H9 (cell line): ENCODE results near the gene TRMT61A. TPM values are rescaled to one million over a fixed set of nuclear protein-coding genes. Genes with fewer than 3 reads are reported as not detected.
A peak's percentile ranks its signal among the peaks of the same experiment; 100 is the strongest.

Source experiments
- DNase-seq: peaks from one replicate; pipeline ENCODE4 v3.0.0-alpha.2; 2017
- H2AFZ ChIP-seq: one replicate; pipeline ENCODE4 v1.6.1; 2013; ENCODE audit warnings: mild to moderate bottlenecking, low read length, control low read depth, moderate library complexity
- H2AK5ac ChIP-seq: 2 replicates; pipeline ENCODE4 v1.6.1; 2013; ENCODE audit warnings: low read length, control low read depth, mixed read lengths; ENCODE audit not compliant: insufficient read length
- H2BK120ac ChIP-seq: one replicate; pipeline ENCODE4 v1.6.1; 2013; ENCODE audit warnings: low read depth, mild to moderate bottlenecking, low read length, control low read depth, inconsistent platforms; ENCODE audit not compliant: poor library complexity, severe bottlenecking
- H2BK12ac ChIP-seq: 2 replicates; pipeline ENCODE4 v1.6.1; 2013; ENCODE audit warnings: low read length, control low read depth, mixed read lengths, low read depth; ENCODE audit not compliant: insufficient read length
- H2BK15ac ChIP-seq: 2 replicates; pipeline ENCODE4 v1.6.1; 2013; ENCODE audit warnings: low read depth, low read length, control low read depth
- H2BK20ac ChIP-seq: one replicate; pipeline ENCODE4 v1.6.1; 2013; ENCODE audit warnings: low read depth, mild to moderate bottlenecking, low read length, control low read depth, inconsistent platforms; ENCODE audit not compliant: poor library complexity, severe bottlenecking
- H2BK5ac ChIP-seq: 2 replicates; pipeline ENCODE4 v1.6.1; 2013; ENCODE audit warnings: low read length, control low read depth, mixed read lengths; ENCODE audit not compliant: insufficient read length
- H3K14ac ChIP-seq: 2 replicates; pipeline ENCODE4 v1.6.1; 2013; ENCODE audit warnings: low read length, control low read depth; ENCODE audit not compliant: insufficient read depth
- H3K18ac ChIP-seq: 2 replicates; pipeline ENCODE4 v1.6.1; 2013; ENCODE audit warnings: low read depth, mild to moderate bottlenecking, mixed read lengths, low read length, control low read depth; ENCODE audit not compliant: insufficient read length
- H3K23ac ChIP-seq: 2 replicates; pipeline ENCODE4 v1.6.1; 2013; ENCODE audit warnings: low read length, control low read depth, mixed read lengths, low read depth; ENCODE audit not compliant: insufficient read length
- H3K23me2 ChIP-seq: 2 replicates; pipeline ENCODE4 v1.6.1; 2013; ENCODE audit warnings: low read depth, mild to moderate bottlenecking, mixed read lengths, low read length, control low read depth; ENCODE audit not compliant: insufficient read length, poor library complexity, severe bottlenecking
- H3K27ac ChIP-seq: 2 replicates; pipeline ENCODE4 v1.5.1; 2013; ENCODE audit warnings: low read length, control low read depth, mixed read lengths, low read depth; ENCODE audit not compliant: insufficient read length
- H3K27me3 ChIP-seq: 2 replicates; pipeline ENCODE4 v1.6.1; 2013; ENCODE audit warnings: low read length, control low read depth, inconsistent platforms; ENCODE audit not compliant: insufficient read depth
- H3K4ac ChIP-seq: 2 replicates; pipeline ENCODE4 v1.6.1; 2013; ENCODE audit warnings: low read depth, mild to moderate bottlenecking, control low read depth, inconsistent platforms, low read length, moderate library complexity
- H3K4me1 ChIP-seq: 2 replicates; pipeline ENCODE4 v1.6.1; 2013; ENCODE audit warnings: low read length, control low read depth, inconsistent platforms; ENCODE audit not compliant: insufficient read depth
- H3K4me2 ChIP-seq: 2 replicates; pipeline ENCODE4 v1.6.1; 2013; ENCODE audit warnings: low read length, control low read depth, mixed read lengths; ENCODE audit not compliant: insufficient read length, insufficient read depth
- H3K56ac ChIP-seq: 2 replicates; pipeline ENCODE4 v1.6.1; 2013; ENCODE audit warnings: low read depth, mild to moderate bottlenecking, mixed read lengths, low read length, control low read depth; ENCODE audit not compliant: insufficient read length
- H3K79me1 ChIP-seq: 2 replicates; pipeline ENCODE4 v1.6.1; 2013; ENCODE audit warnings: low read depth, mild to moderate bottlenecking, moderate library complexity, low read length, control low read depth, inconsistent platforms; ENCODE audit not compliant: insufficient read depth, poor library complexity, severe bottlenecking
- H3K79me2 ChIP-seq: 2 replicates; pipeline ENCODE4 v1.6.1; 2013; ENCODE audit warnings: low read length, control low read depth, inconsistent platforms; ENCODE audit not compliant: insufficient read depth
- H3K9ac ChIP-seq: 2 replicates; pipeline ENCODE4 v1.6.1; 2013; ENCODE audit warnings: low read length, control low read depth, mixed read lengths; ENCODE audit not compliant: insufficient read length; ENCODE audit errors: extremely low read depth
- H3K9me3 ChIP-seq: one replicate; pipeline ENCODE4 v1.6.1; 2013; ENCODE audit warnings: low read depth, low read length, inconsistent platforms; ENCODE audit not compliant: control insufficient read depth
- H3T11ph ChIP-seq: one replicate; pipeline ENCODE4 v1.6.1; 2013; ENCODE audit warnings: mild to moderate bottlenecking, low read length, control low read depth, inconsistent platforms
- H4K20me1 ChIP-seq: one replicate; pipeline ENCODE4 v1.6.1; 2013; ENCODE audit not compliant: control insufficient read depth, insufficient read length, insufficient read depth
- H4K5ac ChIP-seq: 2 replicates; pipeline ENCODE4 v1.6.1; 2013; ENCODE audit warnings: low read depth, mild to moderate bottlenecking, mixed read lengths, low read length, control low read depth; ENCODE audit not compliant: insufficient read length
- H4K8ac ChIP-seq: replicated peaks from 2 replicates; pipeline ENCODE4 v1.6.1; 2013; ENCODE audit warnings: low read length, control low read depth, mixed read lengths, low read depth; ENCODE audit not compliant: insufficient read length
- H4K91ac ChIP-seq: 2 replicates; pipeline ENCODE4 v1.6.1; 2013; ENCODE audit warnings: low read depth, mild to moderate bottlenecking, moderate library complexity, mixed read lengths, low read length, control low read depth; ENCODE audit not compliant: insufficient read length
- H3K27ac Mint-ChIP-seq, 3 experiments: 2 replicates in 2 of 3; 3 replicates in 1 of 3; pipeline ENCODE4 v1.8.0; 2020 to 2021; ENCODE audit warnings: mixed read lengths in 3 of 3, mild to moderate bottlenecking in 1 of 3, moderate library complexity in 1 of 3
- H3K27me3 Mint-ChIP-seq: 2 replicates; pipeline ENCODE4 v1.8.0; 2021; ENCODE audit warnings: low read depth, mild to moderate bottlenecking, moderate library complexity, mixed read lengths
- H3K36me3 Mint-ChIP-seq, 3 experiments: 2 replicates in 2 of 3; 3 replicates in 1 of 3; pipeline ENCODE4 v1.8.0; 2020 to 2021; ENCODE audit warnings: low read depth in 3 of 3, mixed read lengths in 3 of 3; ENCODE audit not compliant: insufficient read depth in 1 of 3
- H3K4me1 Mint-ChIP-seq, 2 experiments: 2 replicates each; pipeline ENCODE4 v1.8.0; 2020; ENCODE audit warnings: mixed read lengths in 2 of 2
- H3K4me3 Mint-ChIP-seq, 2 experiments: 2 replicates in 1 of 2; 3 replicates in 1 of 2; pipeline ENCODE4 v1.8.0; 2020 to 2021; ENCODE audit warnings: mild to moderate bottlenecking in 2 of 2, mixed read lengths in 2 of 2, moderate library complexity in 1 of 2
- H3K9me3 Mint-ChIP-seq, 2 experiments: 2 replicates in 1 of 2; 3 replicates in 1 of 2; pipeline ENCODE4 v1.8.0; 2020; ENCODE audit warnings: mild to moderate bottlenecking in 2 of 2, mixed read lengths in 2 of 2, moderate library complexity in 1 of 2
- WGBS: extraction: QIAGEN DNeasy Blood & Tissue Kit; methylation state at CpG from one replicate; pipeline ENCODE4 v1.1.7; 2013; ENCODE audit warnings: missing lambda C conversion rate, low lambda C conversion rate, mixed read lengths; ENCODE audit not compliant: insufficient read length; ENCODE audit errors: extremely low coverage; 5-methylcytosine and 5-hydroxymethylcytosine counted together
- total RNA-seq: library from RNA; stranded (reverse); gene quantifications from 2 replicates; pipeline ENCODE4 v1.2.1, GENCODE V29; 2021
- TF ChIP-seq, protein P1 (sequence below): fragments of 200-600 bp; sonication (generic); conservative IDR thresholded peaks from 3 replicates; pipeline ENCODE4 v1.8.0; 2021; ENCODE audit warnings: antibody characterized with exemption, mild to moderate bottlenecking

Gene TRMT61A
- total RNA-seq, 1 experiment from 2014 or later: 21.9 TPM

DNA sequence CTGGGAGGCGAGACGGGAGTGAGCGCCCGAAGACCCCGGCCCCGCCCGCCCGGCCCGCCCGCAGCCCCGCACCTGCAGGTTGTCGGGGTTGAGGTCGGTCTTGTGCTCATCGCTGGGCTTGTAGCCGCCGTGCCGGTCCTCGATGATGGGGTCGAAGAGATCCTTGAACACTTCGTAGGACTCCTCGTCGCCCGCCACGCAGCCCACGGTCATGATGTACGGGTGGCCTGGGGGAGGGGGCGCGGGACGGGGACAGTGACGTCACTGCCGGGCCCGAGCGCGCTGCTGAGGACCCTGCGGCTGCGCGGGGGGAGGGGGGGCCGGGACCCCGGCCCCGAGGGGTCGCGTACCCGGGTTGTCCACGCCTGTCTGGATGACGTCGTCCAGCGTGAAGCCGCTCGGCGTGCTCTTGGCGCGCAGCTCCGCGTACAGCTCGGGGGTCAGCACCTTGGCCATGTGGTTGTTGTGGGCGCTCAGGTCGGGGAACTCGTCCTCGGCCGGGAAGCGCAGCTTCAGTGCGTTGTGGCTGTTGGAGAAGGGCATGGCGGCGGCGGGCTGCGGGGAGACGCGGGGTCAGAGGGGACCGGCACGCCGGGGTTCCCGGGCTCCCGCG lies 6.9 kb upstream of the TRMT61A start:
- Histone ChIP-seq H2BK5ac (no peak overlapping the region), H3K23me2 (peaks cover 12% of the 10 kb centered on the region), H4K8ac (no peak overlapping the region), H2BK120ac (no peak overlapping the region), H2AFZ (no peak overlapping the region), H3K4ac (no peak overlapping the region), H2BK20ac (no peak overlapping the region), H3K27ac (no peak overlapping the region), H4K5ac (no peak overlapping the region), H3K9ac (peak overlapping the region; percentile 44), H3K4me2 (peak overlapping the region; percentile 62), H3K79me1 (no peaks in the 10 kb centered on the region), H3K4me1 (no peaks in the 10 kb centered on the region), H3K23ac (no peak overlapping the region), H3T11ph (no peak overlapping the region), H3K56ac (no peak overlapping the region), H3K27me3 (peaks cover 7% of the 10 kb centered on the region; the same call in 1 of the 2 replicates), H2AK5ac (no peak overlapping the region), H3K79me2 (no peaks in the 10 kb centered on the region), H3K14ac (peak overlapping the region; percentile 86), H3K18ac (peak overlapping the region; percentile 78), H2BK15ac (no peak overlapping the region), H2BK12ac (no peak overlapping the region), H4K91ac (no peak overlapping the region), H4K20me1 (peaks cover 3% of the 10 kb centered on the region), H3K9me3 (no peaks in the 10 kb centered on the region)
- WGBS: no CpG with 5 or more reads among the region's 74 CpGs
- Mint-ChIP-seq H3K36me3 (peaks cover 10 to 15% (median 13%) of the 10 kb centered on the region in 3 experiments), H3K4me1 (peaks cover 19 to 46% of the 10 kb centered on the region in 2 experiments), H3K27ac (no peak overlapping the region), H3K27me3 (peaks cover 30% of the 10 kb centered on the region), H3K4me3 (peak overlapping the region; percentile 79 to 86), H3K9me3 (peaks cover 4 to 5% of the 10 kb centered on the region in 2 experiments; a peak in 3 of 5 replicates)
- DNase-seq: no peak
- TF ChIP-seq, protein P1, sequence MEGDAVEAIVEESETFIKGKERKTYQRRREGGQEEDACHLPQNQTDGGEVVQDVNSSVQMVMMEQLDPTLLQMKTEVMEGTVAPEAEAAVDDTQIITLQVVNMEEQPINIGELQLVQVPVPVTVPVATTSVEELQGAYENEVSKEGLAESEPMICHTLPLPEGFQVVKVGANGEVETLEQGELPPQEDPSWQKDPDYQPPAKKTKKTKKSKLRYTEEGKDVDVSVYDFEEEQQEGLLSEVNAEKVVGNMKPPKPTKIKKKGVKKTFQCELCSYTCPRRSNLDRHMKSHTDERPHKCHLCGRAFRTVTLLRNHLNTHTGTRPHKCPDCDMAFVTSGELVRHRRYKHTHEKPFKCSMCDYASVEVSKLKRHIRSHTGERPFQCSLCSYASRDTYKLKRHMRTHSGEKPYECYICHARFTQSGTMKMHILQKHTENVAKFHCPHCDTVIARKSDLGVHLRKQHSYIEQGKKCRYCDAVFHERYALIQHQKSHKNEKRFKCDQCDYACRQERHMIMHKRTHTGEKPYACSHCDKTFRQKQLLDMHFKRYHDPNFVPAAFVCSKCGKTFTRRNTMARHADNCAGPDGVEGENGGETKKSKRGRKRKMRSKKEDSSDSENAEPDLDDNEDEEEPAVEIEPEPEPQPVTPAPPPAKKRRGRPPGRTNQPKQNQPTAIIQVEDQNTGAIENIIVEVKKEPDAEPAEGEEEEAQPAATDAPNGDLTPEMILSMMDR: no peak
